Measurements from ENCODE around the gene KRT6C.
"Not testable (repeated sequence)": the region's sequence is repeated elsewhere in the genome, so short reads cannot be mapped to it uniquely, and the experiment has no call there.

Gene KRT6C

DNA sequence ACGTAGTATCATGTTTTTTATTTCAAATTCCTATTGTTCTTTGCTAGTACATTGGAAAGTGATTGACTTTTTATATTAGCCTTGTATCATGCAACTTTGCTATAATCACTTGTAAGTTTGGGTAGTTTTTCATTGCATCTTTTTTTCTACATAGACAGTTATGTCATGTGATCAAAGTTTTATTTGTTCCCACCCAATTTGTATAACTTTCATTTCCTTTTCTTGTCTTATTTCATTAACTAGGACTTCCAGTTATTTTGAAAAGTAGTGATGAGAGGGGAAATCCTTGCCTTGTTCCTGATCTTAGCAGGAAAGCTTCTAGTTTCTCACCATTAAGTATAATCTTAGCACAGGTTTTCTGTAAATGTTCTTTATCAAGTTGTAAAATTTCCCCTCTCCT lies 29.3 kb upstream of the KRT6C start:
- Histone ChIP-seq H3K9ac (ENCODE audit: low read length) (no peak overlapping the region), H4K20me1 (ENCODE audit: insufficient read depth, low read length) (no peaks in the 10 kb centered on the region), H3K4me3 (ENCODE audit: low read depth, low read length, poor library complexity, severe bottlenecking) (no peak overlapping the region), H3K36me3 (ENCODE audit: insufficient read depth, low read length) (no peaks in the 10 kb centered on the region), H3F3A (ENCODE audit: insufficient read depth, low read length) (no peaks in the 10 kb centered on the region), H3K27me3 (ENCODE audit: insufficient read depth, low read length) (no peaks in the 10 kb centered on the region), H3K4me1 (ENCODE audit: insufficient read depth, low read length, severe bottlenecking) (no peaks in the 10 kb centered on the region), H2AFZ (ENCODE audit: low read length) (no peak overlapping the region), H3K79me2 (ENCODE audit: insufficient read depth, low read length) (no peaks in the 10 kb centered on the region), H3K4me2 (ENCODE audit: low read length) (no peak overlapping the region), H3K27ac (ENCODE audit: low read depth, low read length, poor library complexity, severe bottlenecking) (no peak overlapping the region), H3K9me2 (ENCODE audit: low read depth, low read length) (no peaks in the 10 kb centered on the region), H3K9me3 (ENCODE audit: low read length) (no peaks in the 10 kb centered on the region)
- TF ChIP-seq, protein P1, sequence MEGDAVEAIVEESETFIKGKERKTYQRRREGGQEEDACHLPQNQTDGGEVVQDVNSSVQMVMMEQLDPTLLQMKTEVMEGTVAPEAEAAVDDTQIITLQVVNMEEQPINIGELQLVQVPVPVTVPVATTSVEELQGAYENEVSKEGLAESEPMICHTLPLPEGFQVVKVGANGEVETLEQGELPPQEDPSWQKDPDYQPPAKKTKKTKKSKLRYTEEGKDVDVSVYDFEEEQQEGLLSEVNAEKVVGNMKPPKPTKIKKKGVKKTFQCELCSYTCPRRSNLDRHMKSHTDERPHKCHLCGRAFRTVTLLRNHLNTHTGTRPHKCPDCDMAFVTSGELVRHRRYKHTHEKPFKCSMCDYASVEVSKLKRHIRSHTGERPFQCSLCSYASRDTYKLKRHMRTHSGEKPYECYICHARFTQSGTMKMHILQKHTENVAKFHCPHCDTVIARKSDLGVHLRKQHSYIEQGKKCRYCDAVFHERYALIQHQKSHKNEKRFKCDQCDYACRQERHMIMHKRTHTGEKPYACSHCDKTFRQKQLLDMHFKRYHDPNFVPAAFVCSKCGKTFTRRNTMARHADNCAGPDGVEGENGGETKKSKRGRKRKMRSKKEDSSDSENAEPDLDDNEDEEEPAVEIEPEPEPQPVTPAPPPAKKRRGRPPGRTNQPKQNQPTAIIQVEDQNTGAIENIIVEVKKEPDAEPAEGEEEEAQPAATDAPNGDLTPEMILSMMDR (IDR thresholded peaks at IDR 0.05; ENCODE audit: low read length), result no peak
- TF ChIP-seq EZH2 (IDR thresholded peaks at IDR 0.05; ENCODE audit: borderline replicate concordance, low read length), result no peak

DNA sequence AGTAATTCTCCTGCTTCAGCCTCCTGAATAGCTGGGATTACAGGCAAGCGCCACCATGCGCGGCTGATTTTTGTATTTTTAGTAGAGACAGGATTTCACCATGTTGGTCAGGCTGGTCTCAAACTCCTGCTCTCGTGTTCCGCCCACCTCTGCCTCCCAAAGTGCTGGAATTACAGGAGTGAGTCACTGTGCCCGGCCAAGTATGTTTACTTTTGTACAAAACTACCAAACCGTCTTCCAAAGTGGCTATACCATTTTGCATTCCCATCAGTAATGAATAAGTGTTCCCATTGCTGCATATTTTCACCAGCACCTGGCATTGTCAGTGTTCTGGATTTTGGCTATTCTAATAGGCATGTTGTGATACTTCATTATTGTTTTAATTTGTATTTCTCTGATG lies 27.9 kb upstream of the KRT6C start:
- Histone ChIP-seq H3K27ac (ENCODE audit: low read depth, low read length, poor library complexity, severe bottlenecking) (no peak overlapping the region), H3K27me3 (ENCODE audit: insufficient read depth, low read length) (no peaks in the 10 kb centered on the region), H3K9ac (ENCODE audit: low read length) (no peak overlapping the region), H3K36me3 (ENCODE audit: insufficient read depth, low read length) (no peaks in the 10 kb centered on the region), H3K4me2 (ENCODE audit: low read length) (no peak overlapping the region), H3K4me3 (ENCODE audit: low read depth, low read length, poor library complexity, severe bottlenecking) (no peak overlapping the region), H3K4me1 (ENCODE audit: insufficient read depth, low read length, severe bottlenecking) (no peaks in the 10 kb centered on the region), H3K79me2 (ENCODE audit: insufficient read depth, low read length) (no peaks in the 10 kb centered on the region), H3K9me3 (ENCODE audit: low read length) (no peaks in the 10 kb centered on the region), H4K20me1 (ENCODE audit: insufficient read depth, low read length) (no peaks in the 10 kb centered on the region), H3F3A (ENCODE audit: insufficient read depth, low read length) (no peaks in the 10 kb centered on the region), H2AFZ (ENCODE audit: low read length) (no peak overlapping the region), H3K9me2 (ENCODE audit: low read depth, low read length) (no peaks in the 10 kb centered on the region)
- TF ChIP-seq EZH2 (IDR thresholded peaks at IDR 0.05; ENCODE audit: borderline replicate concordance, low read length), result no peak
- TF ChIP-seq, protein P1 (IDR thresholded peaks at IDR 0.05; ENCODE audit: low read length), result no peak

DNA sequence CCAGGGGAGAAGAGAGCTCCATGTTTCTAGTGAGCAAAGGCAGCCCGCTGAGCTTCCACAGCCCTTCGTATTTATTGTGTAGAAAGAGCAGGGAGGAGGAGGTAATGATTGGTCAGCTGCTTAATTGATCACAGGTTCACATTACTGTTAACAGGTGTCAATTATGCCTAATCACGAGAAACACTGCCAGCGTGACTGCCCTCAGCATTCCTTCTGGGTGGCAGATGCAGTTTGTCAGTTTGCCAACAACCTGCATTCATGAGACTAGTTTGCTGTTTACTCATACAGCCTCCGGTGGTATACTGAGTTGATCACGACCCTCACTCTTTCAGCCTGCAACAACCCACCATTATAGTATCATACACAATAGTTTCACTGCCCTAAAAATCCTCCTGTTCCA lies 27.0 kb upstream of the KRT6C start:
- not testable (repeated sequence) for H4K20me1 ChIP-seq (ENCODE audit: insufficient read depth, low read length); H3K9ac ChIP-seq (ENCODE audit: low read length); H3K4me3 ChIP-seq (ENCODE audit: low read depth, low read length, poor library complexity, severe bottlenecking); H3K27ac ChIP-seq (ENCODE audit: low read depth, low read length, poor library complexity, severe bottlenecking); H3K4me2 ChIP-seq (ENCODE audit: low read length); H3K27me3 ChIP-seq (ENCODE audit: insufficient read depth, low read length); H2AFZ ChIP-seq (ENCODE audit: low read length); H3K79me2 ChIP-seq (ENCODE audit: insufficient read depth, low read length); H3K4me1 ChIP-seq (ENCODE audit: insufficient read depth, low read length, severe bottlenecking); H3F3A ChIP-seq (ENCODE audit: insufficient read depth, low read length); H3K9me2 ChIP-seq (ENCODE audit: low read depth, low read length); H3K9me3 ChIP-seq (ENCODE audit: low read length); H3K36me3 ChIP-seq (ENCODE audit: insufficient read depth, low read length)

DNA sequence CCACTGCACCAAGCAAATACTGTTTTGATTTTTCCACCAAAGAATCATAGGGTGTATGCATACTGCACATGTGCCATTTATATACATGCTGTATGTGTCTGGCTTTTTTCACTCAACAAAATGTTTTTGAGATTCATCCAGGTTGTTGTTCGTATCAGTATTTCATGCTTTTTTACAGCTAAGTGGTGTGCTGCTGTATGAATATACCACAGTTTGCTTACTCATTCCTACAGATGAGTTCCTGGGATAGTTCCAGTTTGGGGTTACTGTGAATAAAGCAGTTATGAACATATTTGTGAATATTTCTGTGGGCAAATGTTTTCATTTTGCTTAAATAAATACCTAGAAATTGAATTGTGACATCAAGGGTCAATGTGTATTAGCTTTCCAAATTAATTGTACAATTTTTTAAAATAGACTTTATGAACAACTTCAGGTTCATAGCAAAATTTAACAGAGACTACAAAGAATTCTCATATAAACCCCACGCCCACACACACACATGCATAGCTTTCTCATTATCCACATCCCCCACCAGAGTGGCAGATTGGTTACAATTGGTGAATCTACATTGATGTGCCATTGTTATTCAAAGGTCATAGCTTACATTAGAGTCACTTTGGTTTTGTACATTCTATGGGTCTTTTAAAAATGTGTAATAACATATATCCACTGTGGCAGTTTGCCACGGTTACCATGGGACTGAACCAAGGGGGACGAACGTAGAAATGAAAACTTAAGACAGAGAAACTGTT lies 26.4 kb upstream of the KRT6C start:
- no peaks in the 10 kb centered on the region for H3K4me1 ChIP-seq (ENCODE audit: insufficient read depth, low read length, severe bottlenecking)
- H3K9me2 ChIP-seq (ENCODE audit: low read depth, low read length), result no peaks in the 10 kb centered on the region
- no peaks in the 10 kb centered on the region for H3K36me3 ChIP-seq (ENCODE audit: insufficient read depth, low read length)
- H3F3A ChIP-seq (ENCODE audit: insufficient read depth, low read length), result no peaks in the 10 kb centered on the region
- no peak overlapping the region for H2AFZ ChIP-seq (ENCODE audit: low read length)
- H3K27me3 ChIP-seq (ENCODE audit: insufficient read depth, low read length), result no peaks in the 10 kb centered on the region
- H3K27ac ChIP-seq (ENCODE audit: low read depth, low read length, poor library complexity, severe bottlenecking), result no peak overlapping the region
- no peaks in the 10 kb centered on the region for H3K79me2 ChIP-seq (ENCODE audit: insufficient read depth, low read length)
- no peak overlapping the region for H3K4me3 ChIP-seq (ENCODE audit: low read depth, low read length, poor library complexity, severe bottlenecking)
- no peak overlapping the region for H3K4me2 ChIP-seq (ENCODE audit: low read length)
- H3K9me3 ChIP-seq (ENCODE audit: low read length), result no peaks in the 10 kb centered on the region
- TF ChIP-seq, protein P1 (IDR thresholded peaks at IDR 0.05; ENCODE audit: low read length), result no peak
- TF ChIP-seq EZH2 (IDR thresholded peaks at IDR 0.05; ENCODE audit: borderline replicate concordance, low read length), result no peak
- no peak overlapping the region for H3K9ac ChIP-seq (ENCODE audit: low read length)
- H4K20me1 ChIP-seq (ENCODE audit: insufficient read depth, low read length), result no peaks in the 10 kb centered on the region
